PFSK-1 (cell line): ENCODE measurements around the gene LAT.

Experiments used
- FOXP2 ChIP-seq: optimal IDR thresholded peaks from 2 replicates; pipeline ENCODE3; 2011; ENCODE audit warnings: borderline replicate concordance, control low read depth, inconsistent platforms; ENCODE audit not compliant: insufficient read depth; ENCODE audit errors: extremely low read length, extremely low read depth
- POLR2AphosphoS5 ChIP-seq: IDR thresholded peaks from 2 replicates; pipeline ENCODE4 v1.6.1; 2012; ENCODE audit warnings: low read depth, mild to moderate bottlenecking, control low read depth, low read length, moderate library complexity
- SIN3A ChIP-seq: IDR thresholded peaks from 2 replicates; pipeline ENCODE4 v1.6.1; 2012; ENCODE audit warnings: mild to moderate bottlenecking, low read length, moderate library complexity, borderline replicate concordance; ENCODE audit not compliant: insufficient read depth
- TAF1 ChIP-seq: IDR thresholded peaks from 2 replicates; pipeline ENCODE4 v1.6.1; 2012; ENCODE audit warnings: low read length, control low read depth, borderline replicate concordance; ENCODE audit not compliant: insufficient read depth
- TF ChIP-seq, protein P1 (sequence below), 2 experiments: IDR thresholded peaks; 2 replicates each; pipeline versions ENCODE4 v1.6.1 to v1.8.0; 2011 to 2012; ENCODE audit warnings: low read depth in 2 of 2, low read length in 2 of 2, control low read depth in 1 of 2, inconsistent platforms in 1 of 2, mild to moderate bottlenecking in 1 of 2, moderate library complexity in 1 of 2; ENCODE audit not compliant: insufficient read depth in 1 of 2

Gene LAT

DNA sequence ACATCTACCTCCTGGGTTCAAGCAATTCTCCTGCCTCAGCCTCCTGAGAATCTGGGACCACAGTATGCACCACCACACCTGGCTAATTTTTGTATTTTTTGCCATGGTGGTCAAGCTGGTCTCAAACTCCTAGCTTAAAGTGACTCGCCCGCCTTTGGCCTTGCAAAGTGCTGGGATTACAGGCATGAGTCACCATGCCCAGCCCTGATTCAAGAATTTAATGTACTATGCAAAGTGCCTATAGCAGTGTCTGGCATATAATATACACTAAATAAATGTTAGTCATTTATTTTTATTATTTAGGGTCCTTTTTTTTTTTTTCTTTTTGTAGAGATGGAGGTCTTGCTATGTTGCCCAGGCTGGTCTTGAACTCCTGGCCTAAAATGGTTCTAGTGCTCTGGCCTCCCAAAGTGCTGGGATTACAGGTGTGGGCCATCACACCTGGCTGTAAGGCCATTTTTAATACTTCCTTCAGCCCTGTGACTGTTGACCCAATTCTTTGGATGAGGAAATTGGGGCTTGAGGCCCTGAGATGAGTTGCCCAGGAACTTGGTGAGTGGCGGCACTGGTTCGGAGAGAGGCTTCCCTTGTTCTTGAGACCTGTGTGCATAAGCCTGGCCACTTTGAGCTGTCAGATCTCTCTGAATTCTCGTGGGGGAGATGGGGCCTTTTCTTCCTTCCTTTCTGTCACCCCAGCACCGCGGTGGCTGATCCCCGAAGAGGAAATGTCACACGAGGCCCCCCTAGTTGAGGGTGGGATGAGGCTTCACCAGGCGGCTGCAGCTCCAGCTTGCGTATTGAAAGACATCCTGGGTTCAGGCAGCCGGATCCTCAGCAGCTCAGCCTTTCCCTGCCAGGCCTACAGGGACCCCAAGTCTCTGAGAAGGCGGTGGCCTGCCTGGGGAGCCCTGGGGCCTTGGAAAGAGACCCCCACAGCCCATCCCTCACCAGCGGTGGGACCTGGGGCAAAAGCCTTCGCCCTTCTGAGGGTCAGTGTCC, 38.7 kb downstream of the LAT start:
- TF ChIP-seq FOXP2: no peak
- no peak for TF ChIP-seq TAF1
- no peak for TF ChIP-seq SIN3A
- TF ChIP-seq, protein P1, sequence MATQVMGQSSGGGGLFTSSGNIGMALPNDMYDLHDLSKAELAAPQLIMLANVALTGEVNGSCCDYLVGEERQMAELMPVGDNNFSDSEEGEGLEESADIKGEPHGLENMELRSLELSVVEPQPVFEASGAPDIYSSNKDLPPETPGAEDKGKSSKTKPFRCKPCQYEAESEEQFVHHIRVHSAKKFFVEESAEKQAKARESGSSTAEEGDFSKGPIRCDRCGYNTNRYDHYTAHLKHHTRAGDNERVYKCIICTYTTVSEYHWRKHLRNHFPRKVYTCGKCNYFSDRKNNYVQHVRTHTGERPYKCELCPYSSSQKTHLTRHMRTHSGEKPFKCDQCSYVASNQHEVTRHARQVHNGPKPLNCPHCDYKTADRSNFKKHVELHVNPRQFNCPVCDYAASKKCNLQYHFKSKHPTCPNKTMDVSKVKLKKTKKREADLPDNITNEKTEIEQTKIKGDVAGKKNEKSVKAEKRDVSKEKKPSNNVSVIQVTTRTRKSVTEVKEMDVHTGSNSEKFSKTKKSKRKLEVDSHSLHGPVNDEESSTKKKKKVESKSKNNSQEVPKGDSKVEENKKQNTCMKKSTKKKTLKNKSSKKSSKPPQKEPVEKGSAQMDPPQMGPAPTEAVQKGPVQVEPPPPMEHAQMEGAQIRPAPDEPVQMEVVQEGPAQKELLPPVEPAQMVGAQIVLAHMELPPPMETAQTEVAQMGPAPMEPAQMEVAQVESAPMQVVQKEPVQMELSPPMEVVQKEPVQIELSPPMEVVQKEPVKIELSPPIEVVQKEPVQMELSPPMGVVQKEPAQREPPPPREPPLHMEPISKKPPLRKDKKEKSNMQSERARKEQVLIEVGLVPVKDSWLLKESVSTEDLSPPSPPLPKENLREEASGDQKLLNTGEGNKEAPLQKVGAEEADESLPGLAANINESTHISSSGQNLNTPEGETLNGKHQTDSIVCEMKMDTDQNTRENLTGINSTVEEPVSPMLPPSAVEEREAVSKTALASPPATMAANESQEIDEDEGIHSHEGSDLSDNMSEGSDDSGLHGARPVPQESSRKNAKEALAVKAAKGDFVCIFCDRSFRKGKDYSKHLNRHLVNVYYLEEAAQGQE (IDR thresholded peaks at IDR 0.05; ENCODE audit: insufficient read depth in 1 of 2, low read depth in 2 of 2, low read length in 2 of 2): no peak

DNA sequence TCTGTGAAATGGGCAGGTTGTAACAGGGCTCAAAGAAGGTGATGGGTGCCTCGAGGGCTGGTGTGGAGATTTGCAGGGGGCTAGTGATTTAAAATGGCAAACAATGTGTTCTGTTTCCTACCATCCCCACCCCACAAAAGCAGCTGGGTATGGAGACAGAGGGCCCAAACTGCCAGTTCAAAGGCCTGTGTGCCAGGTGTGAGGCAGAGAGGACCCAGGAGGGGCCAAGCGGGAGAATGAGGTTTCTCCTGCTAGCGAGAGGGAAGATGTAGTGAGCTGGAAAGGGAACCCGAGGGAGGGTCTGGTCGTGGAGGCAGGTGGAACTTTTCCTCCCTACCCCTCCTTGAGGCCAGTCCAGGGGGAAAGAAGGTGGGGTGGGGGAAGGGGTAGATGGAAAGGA, 39.4 kb downstream of the LAT start:
- TF ChIP-seq TAF1: no peak
- TF ChIP-seq POLR2AphosphoS5: no peak
- TF ChIP-seq, protein P1 (IDR thresholded peaks at IDR 0.05; ENCODE audit: insufficient read depth in 1 of 2, low read depth in 2 of 2, low read length in 2 of 2): no peak
- no peak for TF ChIP-seq SIN3A
- no peak for TF ChIP-seq FOXP2

DNA sequence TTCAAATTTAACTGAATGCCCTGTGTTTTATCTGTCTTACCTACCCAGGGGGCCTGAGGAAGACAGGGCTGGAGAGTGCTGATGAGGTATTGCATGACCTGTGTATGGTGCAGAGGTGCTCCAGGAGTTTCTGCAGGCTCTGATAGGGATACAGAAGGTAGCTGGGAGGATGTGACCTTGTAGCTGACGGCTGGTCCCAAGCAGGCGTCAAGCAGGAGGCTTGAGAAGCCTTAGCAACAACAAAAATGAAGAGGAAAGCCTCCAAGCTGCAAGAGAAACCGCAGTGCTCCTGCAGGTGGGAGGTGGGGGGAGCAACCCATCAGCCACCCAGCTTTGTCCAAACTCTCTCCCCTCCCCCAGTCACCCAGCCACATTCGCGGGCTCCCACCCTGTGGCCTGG, 40.4 kb downstream of the LAT start:
- TF ChIP-seq POLR2AphosphoS5 (no peak), FOXP2 (no peak)

DNA sequence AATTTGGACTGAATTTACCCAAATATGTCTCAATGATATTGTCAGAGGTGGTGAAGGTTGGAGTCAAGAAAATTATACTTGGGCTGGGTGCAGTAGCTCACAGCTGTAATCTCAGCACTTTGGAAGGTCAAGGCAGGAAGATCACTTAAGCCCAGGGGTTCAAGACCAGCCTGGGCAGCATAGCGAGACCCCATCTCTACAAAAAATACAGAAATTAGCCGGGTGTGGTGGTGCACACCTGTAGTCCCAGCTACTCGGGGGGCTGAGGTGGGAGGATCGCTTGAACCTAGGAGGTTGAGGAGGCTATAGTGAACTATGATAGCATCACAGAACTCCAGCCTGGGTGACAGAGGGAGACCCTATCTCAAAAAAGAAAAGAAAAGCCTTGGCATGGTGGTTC, 40.9 kb downstream of the LAT start:
- no peak for TF ChIP-seq TAF1
- no peak for TF ChIP-seq SIN3A
- no peak for TF ChIP-seq FOXP2
- TF ChIP-seq, protein P1 (IDR thresholded peaks at IDR 0.05; ENCODE audit: insufficient read depth in 1 of 2, low read depth in 2 of 2, low read length in 2 of 2): no peak
- no peak for TF ChIP-seq POLR2AphosphoS5

DNA sequence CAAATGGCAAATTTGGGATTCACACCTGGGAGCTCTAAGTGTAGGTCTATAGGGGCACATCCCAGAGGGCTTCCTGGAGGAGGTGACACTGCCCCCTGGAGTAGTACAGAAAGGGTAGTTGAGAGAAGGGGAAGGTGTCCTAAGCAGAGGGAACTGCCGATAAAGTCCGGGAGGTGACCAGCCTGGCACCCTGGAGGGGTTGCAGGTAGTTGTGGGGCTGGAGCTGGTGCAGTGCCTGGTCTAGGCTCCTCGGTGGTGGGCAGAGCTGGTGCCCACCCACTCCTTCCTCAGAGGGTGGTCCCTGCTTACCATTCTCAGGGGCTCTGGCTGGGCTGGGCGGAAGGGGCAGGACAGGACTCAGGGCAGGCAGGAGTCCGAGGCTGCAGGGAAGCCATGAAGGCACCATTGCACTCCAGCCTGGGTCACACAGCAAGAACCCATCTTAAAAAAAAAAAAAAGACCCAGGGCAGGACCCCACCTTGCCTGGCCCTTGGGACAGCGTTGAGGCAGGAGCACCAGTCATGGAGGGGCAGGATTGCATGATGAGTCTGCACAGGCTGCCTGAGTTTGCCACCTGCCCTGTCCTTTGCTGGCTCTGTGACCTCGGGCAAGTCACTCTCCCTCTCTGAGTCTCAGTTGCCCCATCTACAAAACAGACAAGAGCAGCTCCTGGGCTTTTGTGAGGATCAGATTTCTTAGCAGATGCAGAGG, 43.8 kb downstream of the LAT start:
- TF ChIP-seq SIN3A (no peak), TAF1 (no peak), FOXP2 (no peak), POLR2AphosphoS5 (no peak)
- TF ChIP-seq, protein P1 (IDR thresholded peaks at IDR 0.05; ENCODE audit: insufficient read depth in 1 of 2, low read depth in 2 of 2, low read length in 2 of 2): no peak
